BJ (cell line): Measurements from ENCODE around the gene AFF3. TPM values are rescaled to one million over a fixed set of nuclear protein-coding genes. Genes with fewer than 3 reads are reported as not detected.

Experiments used
- CTCF ChIA-PET: fragments of 350-600 bp; formaldehyde crosslinking; extraction: SDS; loops from one replicate; lab custom pipeline; 2021; ENCODE audit warnings: antibody characterized with exemption, inconsistent platforms; lab: Yijun Ruan, JAX
- POLR2A ChIA-PET: fragments of 300-600 bp; sonication (Branson Sonifier 250); formaldehyde crosslinking; extraction: SDS; loops from one replicate; lab custom pipeline; 2021; ENCODE audit warnings: antibody characterized with exemption; lab: Charles Lee
- DNase-seq: peaks from one replicate; pipeline ENCODE4 v3.0.0-alpha.2; 2011; ENCODE audit warnings: low read depth
- H3K27me3 ChIP-seq: 2 replicates; pipeline ENCODE4 v1.6.0; 2011; ENCODE audit warnings: low read length; ENCODE audit not compliant: control insufficient read depth, insufficient read depth
- H3K36me3 ChIP-seq: 2 replicates; pipeline ENCODE4 v1.5.1; 2011; ENCODE audit warnings: low read length; ENCODE audit not compliant: control insufficient read depth, insufficient read depth
- H3K4me3 ChIP-seq: 2 replicates; pipeline ENCODE4 v1.5.1; 2011; ENCODE audit warnings: low read depth, mild to moderate bottlenecking, control low read depth, low read length
- CTCF ChIP-seq: IDR thresholded peaks from 2 replicates; pipeline ENCODE4 v1.5.1; 2011; ENCODE audit warnings: low read depth, mild to moderate bottlenecking, control low read depth, inconsistent platforms, low read length, moderate library complexity; ENCODE audit not compliant: insufficient read depth
- polyA plus RNA-seq: library from polyadenylated mRNA; depleted of rRNA; stranded (reverse); fragments of >200 nt; gene quantifications from 2 replicates; pipeline ENCODE4 v1.2.3, GENCODE V29; 2011

AFF3 gene
- polyA plus RNA-seq, 1 experiment = 11.5 TPM

DNA sequence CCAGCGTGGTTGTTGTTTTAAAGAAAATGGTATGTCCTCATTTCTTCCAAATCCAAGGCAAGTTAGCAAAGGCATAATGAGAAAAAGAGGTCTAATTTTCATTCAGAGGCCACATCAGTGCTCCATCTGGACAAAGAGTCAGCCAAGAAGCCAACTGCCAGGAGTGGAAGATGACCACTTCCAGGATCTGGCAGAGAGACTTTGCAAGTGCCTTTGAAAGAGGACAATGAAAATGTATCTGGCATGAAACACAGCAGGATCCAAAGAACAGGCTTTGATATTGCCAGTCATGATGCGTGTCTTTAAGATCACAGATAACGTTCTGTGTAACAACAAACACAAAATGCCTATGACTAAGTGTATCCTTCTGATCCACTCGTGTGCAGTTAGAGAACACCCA is 82.8 kb downstream of the AFF3 start:
- Histone ChIP-seq H3K27me3 (no peaks in the 10 kb centered on the region), H3K36me3 (no peaks in the 10 kb centered on the region), H3K4me3 (no peak overlapping the region)
- ChIA-PET POLR2A (no interaction called here), CTCF (no interaction called here)
- TF ChIP-seq CTCF = no peak
- DNase-seq = no peak

DNA sequence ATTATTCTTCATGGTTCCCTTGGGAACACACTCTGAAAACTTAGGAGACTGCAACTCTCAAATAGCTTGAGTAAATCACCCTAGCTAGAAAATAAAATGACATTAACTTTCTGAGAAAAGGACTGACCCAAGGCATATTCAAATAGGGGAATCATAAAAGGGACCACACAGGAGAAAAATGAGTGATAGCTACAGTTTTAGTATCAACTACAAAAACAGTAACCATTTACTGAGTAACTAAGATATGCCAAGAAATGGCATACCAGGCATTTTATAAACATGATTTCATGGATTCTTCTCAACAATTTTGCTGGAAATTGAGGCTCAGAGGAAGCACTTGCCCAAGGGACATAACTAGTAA is 84.5 kb downstream of the AFF3 start:
- ChIA-PET CTCF (interaction anchor here (0.8 kb wide), 1 partner anchor 10 kb away, joined by 3 read pairs; no protein-coding TSS in a partner anchor), POLR2A (interaction anchor here (0.6 to 0.7 kb wide), 2 partner anchors 22 to 395 kb away, joined by 3 to 11 read pairs; no protein-coding TSS in a partner anchor)
- Histone ChIP-seq H3K36me3 (no peaks in the 10 kb centered on the region), H3K27me3 (no peaks in the 10 kb centered on the region), H3K4me3 (no peak overlapping the region)
- TF ChIP-seq CTCF = no peak
- peak; percentile 41 for DNase-seq

DNA sequence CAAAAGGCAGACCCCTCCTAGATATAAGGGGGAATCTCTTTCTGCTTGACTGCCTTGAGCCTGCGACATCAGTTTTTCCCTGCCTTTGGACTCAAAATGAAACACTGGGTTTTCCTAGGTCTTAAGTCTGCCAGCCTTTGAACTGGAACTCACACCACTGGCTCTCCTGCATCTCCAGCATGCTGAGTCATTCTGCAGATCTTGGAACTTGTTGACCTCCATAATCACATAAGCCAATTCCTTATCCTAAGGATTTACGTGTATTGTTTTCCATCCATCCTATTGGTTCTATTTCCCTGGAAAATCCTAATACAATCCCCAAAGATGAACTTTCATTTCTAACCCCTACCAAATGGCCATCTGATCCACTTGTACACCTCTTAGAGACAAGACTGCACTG is 88.0 kb downstream of the AFF3 start:
- TF ChIP-seq CTCF = no peak
- no peak for DNase-seq
- no peak overlapping the region for H3K4me3 ChIP-seq
- no peaks in the 10 kb centered on the region; the same call in 1 of the 2 replicates for H3K27me3 ChIP-seq
- ChIA-PET CTCF (no interaction called here), POLR2A (no interaction called here)
- no peaks in the 10 kb centered on the region for H3K36me3 ChIP-seq

DNA sequence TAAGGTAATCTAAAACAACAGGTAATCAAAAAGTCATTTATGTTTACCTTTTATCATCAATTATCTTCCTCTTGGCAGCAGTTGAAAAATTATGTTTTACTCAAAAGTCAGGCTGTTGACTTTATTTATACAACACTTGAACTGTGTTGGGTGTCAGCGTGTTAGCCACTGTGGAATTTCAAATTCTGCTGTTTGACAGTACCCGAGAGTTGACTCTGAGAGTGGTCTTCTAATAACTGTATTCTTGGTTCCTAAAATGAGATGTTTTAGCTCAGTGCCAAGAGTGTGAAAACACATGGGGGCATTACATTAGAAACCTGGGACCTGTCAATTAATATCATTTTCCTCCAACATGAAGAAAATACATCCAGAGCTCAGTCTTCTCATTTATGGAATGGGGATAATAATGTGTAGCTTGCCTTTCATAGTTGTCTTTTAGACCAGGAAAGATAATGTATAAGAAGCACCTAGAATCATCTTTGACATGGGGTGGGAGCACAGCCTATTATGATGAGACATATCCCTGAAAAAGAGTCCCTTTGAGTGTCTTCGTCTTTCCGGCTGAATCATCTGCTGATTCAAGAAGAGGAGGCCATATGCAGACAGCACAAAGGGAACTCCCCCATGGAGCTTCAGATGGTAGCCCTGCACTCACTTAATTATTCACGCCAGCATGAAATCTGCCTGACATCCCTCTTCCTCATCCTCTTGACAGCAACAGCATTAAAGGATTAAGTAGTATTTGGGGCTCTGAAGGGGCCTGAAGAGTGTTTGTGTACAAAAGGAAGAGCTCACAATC is 89.1 kb downstream of the AFF3 start:
- CTCF ChIA-PET = no interaction called here

More for the DNA sequence above, 89.1 kb downstream of the AFF3 start:
- POLR2A ChIA-PET = no interaction called here
- no peak for TF ChIP-seq CTCF
- no peaks in the 10 kb centered on the region for H3K36me3 ChIP-seq
- no peak overlapping the region for H3K4me3 ChIP-seq
- no peak for DNase-seq
- no peaks in the 10 kb centered on the region; the same call in 1 of the 2 replicates for H3K27me3 ChIP-seq
